Testis (tissue), 2 donors: ENCODE results near the gene GALNT18.

Experiments
- POLR2A ChIP-seq: fragments of 450-650 bp; IDR thresholded peaks from one replicate; pipeline ENCODE4 v1.6.1; 2017; ENCODE audit warnings: antibody characterized with exemption, mild to moderate bottlenecking, moderate library complexity
- TF ChIP-seq, protein P1 (sequence below), 3 experiments: fragments of 450-650 bp in 2 of 3; fragments of 200-600 bp in 1 of 3; sonication (generic) in 1 of 3; IDR thresholded peaks; one replicate each; pipeline ENCODE4 v1.5.1; 2016 to 2019; ENCODE audit warnings: antibody characterized with exemption in 3 of 3, mild to moderate bottlenecking in 2 of 3, moderate library complexity in 1 of 3

DNA sequence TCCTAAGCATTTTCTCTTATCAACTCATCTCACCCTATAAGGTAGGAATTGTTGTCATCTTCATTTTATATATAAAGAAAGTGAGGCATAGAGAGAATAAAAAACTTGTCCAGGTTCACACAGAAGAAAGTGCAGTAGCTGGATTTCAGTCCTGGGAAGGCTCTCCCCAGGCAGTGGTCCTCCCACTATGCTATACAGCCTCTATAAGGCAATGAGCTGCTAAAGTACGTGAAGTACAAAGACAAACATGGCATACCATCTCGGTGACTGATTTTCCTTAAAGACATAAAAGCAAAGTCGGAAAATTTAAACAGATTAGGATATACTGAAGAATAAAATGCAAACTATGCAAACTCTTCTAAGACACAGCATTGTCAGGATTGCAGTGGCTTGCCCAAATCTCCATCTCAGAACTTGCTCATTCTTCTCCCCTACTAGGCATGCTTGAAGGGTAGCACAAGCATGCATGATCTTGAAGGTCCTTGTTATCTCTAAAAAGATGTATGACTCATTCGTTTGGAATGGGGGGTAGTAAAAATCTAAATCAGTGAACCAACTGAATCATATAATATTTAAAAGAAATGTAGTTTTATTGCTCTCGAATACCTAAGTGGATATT is 171.0 kb downstream of the GALNT18 start:
- no peak for TF ChIP-seq POLR2A
- TF ChIP-seq, protein P1, sequence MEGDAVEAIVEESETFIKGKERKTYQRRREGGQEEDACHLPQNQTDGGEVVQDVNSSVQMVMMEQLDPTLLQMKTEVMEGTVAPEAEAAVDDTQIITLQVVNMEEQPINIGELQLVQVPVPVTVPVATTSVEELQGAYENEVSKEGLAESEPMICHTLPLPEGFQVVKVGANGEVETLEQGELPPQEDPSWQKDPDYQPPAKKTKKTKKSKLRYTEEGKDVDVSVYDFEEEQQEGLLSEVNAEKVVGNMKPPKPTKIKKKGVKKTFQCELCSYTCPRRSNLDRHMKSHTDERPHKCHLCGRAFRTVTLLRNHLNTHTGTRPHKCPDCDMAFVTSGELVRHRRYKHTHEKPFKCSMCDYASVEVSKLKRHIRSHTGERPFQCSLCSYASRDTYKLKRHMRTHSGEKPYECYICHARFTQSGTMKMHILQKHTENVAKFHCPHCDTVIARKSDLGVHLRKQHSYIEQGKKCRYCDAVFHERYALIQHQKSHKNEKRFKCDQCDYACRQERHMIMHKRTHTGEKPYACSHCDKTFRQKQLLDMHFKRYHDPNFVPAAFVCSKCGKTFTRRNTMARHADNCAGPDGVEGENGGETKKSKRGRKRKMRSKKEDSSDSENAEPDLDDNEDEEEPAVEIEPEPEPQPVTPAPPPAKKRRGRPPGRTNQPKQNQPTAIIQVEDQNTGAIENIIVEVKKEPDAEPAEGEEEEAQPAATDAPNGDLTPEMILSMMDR (IDR thresholded peaks at IDR 0.05), result no peak
